Measurements from ENCODE around the gene NT5M.

- TF ChIP-seq CTCF (IDR thresholded peaks at IDR 0.05) = no peak
- no peak for TF ChIP-seq ZFX (IDR thresholded peaks at IDR 0.05; ENCODE audit: borderline replicate concordance)
Measured at GRCh38 chr17:17379197-17379991, 76.2 kb downstream of the NT5M start.

Data from 22Rv1 (cell line).